Muscle of back (tissue), 11 donors: ENCODE measurements around the gene JARID2. TPM values are rescaled to one million over a fixed set of nuclear protein-coding genes. Genes with fewer than 3 reads are reported as not detected.
A peak's percentile ranks its signal among the peaks of the same experiment; 100 is the strongest.

ENCODE experiments used
- DNase-seq, 3 donors: peaks; one replicate each; pipeline versions ENCODE4 v3.0.0 to v3.0.0-alpha.2; 2013
- polyA plus RNA-seq, 10 donors: library from polyadenylated mRNA; unstranded; fragments of 120-200 nt; gene quantifications; one replicate each; pipeline ENCODE4 v1.2.1, GENCODE V29; 2013; ENCODE audit not compliant: insufficient read length in 10 of 10

The JARID2 gene
- polyA plus RNA-seq, 10 donors = 11.6 to 15.4 (median 14.2) TPM

GRCh38 chr6:15506066-15506465, 260.2 kb downstream of the JARID2 start:
- DNase-seq = no peak

- no peak for DNase-seq
These were observed 261.4 kb downstream of the JARID2 start for GRCh38 chr6:15507221-15507620.

- no peak for DNase-seq
These were observed 261.9 kb downstream of the JARID2 start for GRCh38 chr6:15507746-15508145.

GRCh38 chr6:15508441-15508871, 262.6 kb downstream of the JARID2 start:
- DNase-seq = no peak

GRCh38 chr6:15508931-15509330, 263.1 kb downstream of the JARID2 start:
- DNase-seq = no peak

- no peak for DNase-seq
These were observed 263.6 kb downstream of the JARID2 start for GRCh38 chr6:15509335-15509933.

GRCh38 chr6:15510121-15510520, 264.3 kb downstream of the JARID2 start:
- DNase-seq = no peak

GRCh38 chr6:15510536-15511247, 264.8 kb downstream of the JARID2 start:
- DNase-seq = no peak

- DNase-seq = peak in 1 of 3 donors; percentile 14
These were observed 265.6 kb downstream of the JARID2 start for GRCh38 chr6:15511248-15512125.

- DNase-seq = no peak
These were observed 266.3 kb downstream of the JARID2 start for GRCh38 chr6:15512126-15512525.

- DNase-seq = no peak
These were observed 266.9 kb downstream of the JARID2 start for GRCh38 chr6:15512721-15513120.

- DNase-seq = no peak
These were observed 267.4 kb downstream of the JARID2 start for GRCh38 chr6:15513131-15513771.

- DNase-seq = no peak
These were observed 268.2 kb downstream of the JARID2 start for GRCh38 chr6:15513801-15514711.

GRCh38 chr6:15515226-15515625, 269.4 kb downstream of the JARID2 start:
- DNase-seq = no peak

- DNase-seq = no peak
These were observed 269.9 kb downstream of the JARID2 start for GRCh38 chr6:15515660-15516375.

- DNase-seq = no peak
These were observed 270.5 kb downstream of the JARID2 start for GRCh38 chr6:15516378-15516777.

- no peak for DNase-seq
These were observed 271.2 kb downstream of the JARID2 start for GRCh38 chr6:15516923-15517560.

GRCh38 chr6:15517600-15517999, 271.7 kb downstream of the JARID2 start:
- no peak for DNase-seq

GRCh38 chr6:15518057-15518456, 272.2 kb downstream of the JARID2 start:
- no peak for DNase-seq

- no peak for DNase-seq
These were observed 273.0 kb downstream of the JARID2 start for GRCh38 chr6:15518878-15519277.
